K562 (cell line): ENCODE data around the gene SLC9C2.

Experiments
- EP300 ChIP-seq: IDR thresholded peaks from 2 replicates; pipeline ENCODE4 v1.6.1; 2012; ENCODE audit warnings: low read length, improper control_type of control experiment
- ETV5 ChIP-seq: sonication (generic); formaldehyde crosslinking; IDR thresholded peaks from 2 replicates; pipeline ENCODE4 v1.4.0; 2020; ENCODE audit warnings: low read depth, mild to moderate bottlenecking, missing genetic modification reagents
- SMAD4 ChIP-seq: fragments of 250-450 bp; sonication (Bioruptor Pico); conservative IDR thresholded peaks from 2 replicates; pipeline ENCODE4 v1.8.0; 2021; ENCODE audit warnings: inconsistent platforms, mild to moderate bottlenecking, moderate library complexity
- USF1 ChIP-seq: sonication (generic); formaldehyde crosslinking; IDR thresholded peaks from 2 replicates; pipeline ENCODE4 v1.9.0; 2022; ENCODE audit warnings: mild to moderate bottlenecking, missing genetic modification reagents
- ZBTB7A ChIP-seq: IDR thresholded peaks from 2 replicates; pipeline ENCODE4 v1.6.1; 2011; ENCODE audit warnings: low read depth, mild to moderate bottlenecking, low read length, moderate library complexity, borderline replicate concordance; ENCODE audit not compliant: control insufficient read depth
- ZNF224 ChIP-seq: sonication (generic); formaldehyde crosslinking; IDR thresholded peaks from 2 replicates; pipeline ENCODE4 v1.8.0; 2022; ENCODE audit warnings: mild to moderate bottlenecking, missing genetic modification reagents
- TF ChIP-seq, protein P1 (sequence below), 3 experiments: IDR thresholded peaks in 2 of 3; conservative IDR thresholded peaks in 1 of 3; 2 replicates each; pipeline ENCODE4 v1.5.1; 2011 to 2012; ENCODE audit warnings: low read length in 3 of 3, mild to moderate bottlenecking in 3 of 3, control low read depth in 2 of 3, improper control_type of control experiment in 1 of 3, inconsistent platforms in 1 of 3, low read depth in 1 of 3, mixed read lengths in 1 of 3, moderate library complexity in 1 of 3; ENCODE audit not compliant: insufficient read depth in 2 of 3
- TF ChIP-seq, protein P2 (sequence below): sonication (generic); formaldehyde crosslinking; IDR thresholded peaks from 2 replicates; pipeline ENCODE4 v1.8.0; 2022; ENCODE audit warnings: missing genetic modification reagents, mild to moderate bottlenecking, borderline replicate concordance
- TF ChIP-seq, protein P3 (sequence below), 2 experiments: fragments of 450-650 bp in 1 of 2; IDR thresholded peaks; 2 replicates each; pipeline ENCODE4 v1.6.1; 2011 to 2017; ENCODE audit warnings: low read depth in 2 of 2, antibody characterized with exemption in 1 of 2, borderline replicate concordance in 1 of 2, low read length in 1 of 2, mild to moderate bottlenecking in 1 of 2, mixed read lengths in 1 of 2; ENCODE audit not compliant: control insufficient read depth in 1 of 2

GRCh38 chr1:173503391-173503790 is 99.5 kb downstream of the SLC9C2 start:
- TF ChIP-seq ZNF224 (CRISPR knock-in tag) (no peak), ETV5 (no peak), SMAD4 (CRISPR knock-in tag) (no peak), USF1 (peak; percentile 51; the same call in 1 of the 2 replicates), EP300 (no peak), ZBTB7A (no peak)
- TF ChIP-seq, protein P1, sequence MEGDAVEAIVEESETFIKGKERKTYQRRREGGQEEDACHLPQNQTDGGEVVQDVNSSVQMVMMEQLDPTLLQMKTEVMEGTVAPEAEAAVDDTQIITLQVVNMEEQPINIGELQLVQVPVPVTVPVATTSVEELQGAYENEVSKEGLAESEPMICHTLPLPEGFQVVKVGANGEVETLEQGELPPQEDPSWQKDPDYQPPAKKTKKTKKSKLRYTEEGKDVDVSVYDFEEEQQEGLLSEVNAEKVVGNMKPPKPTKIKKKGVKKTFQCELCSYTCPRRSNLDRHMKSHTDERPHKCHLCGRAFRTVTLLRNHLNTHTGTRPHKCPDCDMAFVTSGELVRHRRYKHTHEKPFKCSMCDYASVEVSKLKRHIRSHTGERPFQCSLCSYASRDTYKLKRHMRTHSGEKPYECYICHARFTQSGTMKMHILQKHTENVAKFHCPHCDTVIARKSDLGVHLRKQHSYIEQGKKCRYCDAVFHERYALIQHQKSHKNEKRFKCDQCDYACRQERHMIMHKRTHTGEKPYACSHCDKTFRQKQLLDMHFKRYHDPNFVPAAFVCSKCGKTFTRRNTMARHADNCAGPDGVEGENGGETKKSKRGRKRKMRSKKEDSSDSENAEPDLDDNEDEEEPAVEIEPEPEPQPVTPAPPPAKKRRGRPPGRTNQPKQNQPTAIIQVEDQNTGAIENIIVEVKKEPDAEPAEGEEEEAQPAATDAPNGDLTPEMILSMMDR (IDR thresholded peaks at IDR 0.05 in 2 of 3, conservative IDR thresholded peaks at IDR 0.05 in 1 of 3; ENCODE audit: insufficient read depth in 2 of 3, low read depth in 1 of 3, low read length in 3 of 3): peak in 2 of 3 experiments; percentile 16 to 27; a peak in 2 of 6 replicates
- TF ChIP-seq, protein P2, sequence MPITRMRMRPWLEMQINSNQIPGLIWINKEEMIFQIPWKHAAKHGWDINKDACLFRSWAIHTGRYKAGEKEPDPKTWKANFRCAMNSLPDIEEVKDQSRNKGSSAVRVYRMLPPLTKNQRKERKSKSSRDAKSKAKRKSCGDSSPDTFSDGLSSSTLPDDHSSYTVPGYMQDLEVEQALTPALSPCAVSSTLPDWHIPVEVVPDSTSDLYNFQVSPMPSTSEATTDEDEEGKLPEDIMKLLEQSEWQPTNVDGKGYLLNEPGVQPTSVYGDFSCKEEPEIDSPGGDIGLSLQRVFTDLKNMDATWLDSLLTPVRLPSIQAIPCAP (CRISPR knock-in tag): no peak
- TF ChIP-seq, protein P3, sequence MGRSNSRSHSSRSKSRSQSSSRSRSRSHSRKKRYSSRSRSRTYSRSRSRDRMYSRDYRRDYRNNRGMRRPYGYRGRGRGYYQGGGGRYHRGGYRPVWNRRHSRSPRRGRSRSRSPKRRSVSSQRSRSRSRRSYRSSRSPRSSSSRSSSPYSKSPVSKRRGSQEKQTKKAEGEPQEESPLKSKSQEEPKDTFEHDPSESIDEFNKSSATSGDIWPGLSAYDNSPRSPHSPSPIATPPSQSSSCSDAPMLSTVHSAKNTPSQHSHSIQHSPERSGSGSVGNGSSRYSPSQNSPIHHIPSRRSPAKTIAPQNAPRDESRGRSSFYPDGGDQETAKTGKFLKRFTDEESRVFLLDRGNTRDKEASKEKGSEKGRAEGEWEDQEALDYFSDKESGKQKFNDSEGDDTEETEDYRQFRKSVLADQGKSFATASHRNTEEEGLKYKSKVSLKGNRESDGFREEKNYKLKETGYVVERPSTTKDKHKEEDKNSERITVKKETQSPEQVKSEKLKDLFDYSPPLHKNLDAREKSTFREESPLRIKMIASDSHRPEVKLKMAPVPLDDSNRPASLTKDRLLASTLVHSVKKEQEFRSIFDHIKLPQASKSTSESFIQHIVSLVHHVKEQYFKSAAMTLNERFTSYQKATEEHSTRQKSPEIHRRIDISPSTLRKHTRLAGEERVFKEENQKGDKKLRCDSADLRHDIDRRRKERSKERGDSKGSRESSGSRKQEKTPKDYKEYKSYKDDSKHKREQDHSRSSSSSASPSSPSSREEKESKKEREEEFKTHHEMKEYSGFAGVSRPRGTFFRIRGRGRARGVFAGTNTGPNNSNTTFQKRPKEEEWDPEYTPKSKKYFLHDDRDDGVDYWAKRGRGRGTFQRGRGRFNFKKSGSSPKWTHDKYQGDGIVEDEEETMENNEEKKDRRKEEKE (IDR thresholded peaks at IDR 0.05; ENCODE audit: borderline replicate concordance in 1 of 2, control insufficient read depth in 1 of 2, low read depth in 2 of 2, low read length in 1 of 2): no peak
